Activated CD8-positive, alpha-beta T cell treated with anti-CD3 and anti-CD28 coated beads for 36 hours (primary cell): ENCODE measurements around the gene LITAFD. TPM values are rescaled to one million over a fixed set of nuclear protein-coding genes. Genes with fewer than 3 reads are reported as not detected.

ENCODE experiments used
- ATAC-seq: fragments of 200-7000 bp; cut with Tn5 transposase; one replicate; pipeline ENCODE4 v1.10.0; 2021; ENCODE audit warnings: mild to moderate bottlenecking, moderate library complexity
- CTCF ChIA-PET: fragments of 350-600 bp; sonication (Branson Sonifier 250); formaldehyde crosslinking; loops from one replicate; lab custom pipeline; 2021; ENCODE audit warnings: antibody characterized with exemption; lab: Charles Lee
- POLR2A ChIA-PET: fragments of 350-600 bp; sonication (Branson Sonifier 250); formaldehyde crosslinking; loops from one replicate; lab custom pipeline; 2021; ENCODE audit warnings: antibody characterized with exemption; lab: Charles Lee
- DNase-seq: peaks from one replicate; pipeline ENCODE4 v3.0.0-alpha.2; 2020
- H3K27ac Mint-ChIP-seq: one replicate; pipeline ENCODE4 v1.8.0; 2021; ENCODE audit warnings: mild to moderate bottlenecking, mixed read lengths
- H3K27me3 Mint-ChIP-seq: one replicate; pipeline ENCODE4 v1.8.0; 2021; ENCODE audit warnings: mixed read lengths
- H3K36me3 Mint-ChIP-seq: one replicate; pipeline ENCODE4 v1.8.0; 2021; ENCODE audit warnings: low read depth, mixed read lengths
- H3K4me1 Mint-ChIP-seq: one replicate; pipeline ENCODE4 v1.8.0; 2021; ENCODE audit warnings: low read depth, mixed read lengths
- H3K4me3 Mint-ChIP-seq: one replicate; pipeline ENCODE4 v1.8.0; 2021; ENCODE audit warnings: mild to moderate bottlenecking, moderate library complexity, mixed read lengths
- H3K9me3 Mint-ChIP-seq: one replicate; pipeline ENCODE4 v1.8.0; 2021; ENCODE audit warnings: mixed read lengths
- CTCF ChIP-seq: fragments of 200-600 bp; IDR thresholded peaks from one replicate; pipeline ENCODE4 v1.8.0; 2022; ENCODE audit warnings: antibody characterized with exemption, mild to moderate bottlenecking
- intact Hi-C: fragments of 100-400 bp; cut with micrococcal nuclease; formaldehyde crosslinking; loops from one replicate; pipeline ENCODE4 v1.10.0; 2022
- total RNA-seq, 2 experiments: library from RNA; stranded (reverse); gene quantifications; one replicate each; pipeline ENCODE4 v1.2.3, GENCODE V29; 2021

Gene LITAFD
- total RNA-seq, 2 experiments from 2014 or later: not detected

DNA sequence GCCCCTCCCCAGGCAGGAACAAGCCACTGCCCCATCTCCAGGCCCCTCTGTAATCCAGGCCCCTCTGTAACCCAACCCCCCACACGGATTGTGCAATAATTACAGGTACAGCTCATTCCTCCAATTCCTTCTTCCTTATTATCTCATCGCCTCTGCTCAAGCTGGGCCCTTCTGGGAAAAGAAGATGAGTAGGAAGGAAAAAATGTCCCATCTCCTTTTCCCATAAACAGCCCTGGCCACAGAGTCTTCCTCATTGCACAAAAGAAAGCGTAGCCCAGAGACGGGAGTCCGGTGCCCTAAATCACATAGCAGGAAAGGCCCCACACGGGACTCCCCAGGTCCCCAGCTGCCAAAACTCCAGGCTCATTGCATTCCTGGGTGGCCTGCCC is 3.6 kb upstream of the LITAFD start:
- ChIA-PET POLR2A (interaction anchor here (0.8 kb wide), 1 partner anchor 82 kb away, joined by 4 read pairs; no protein-coding TSS in a partner anchor), CTCF (interaction anchor here (1.4 to 4.6 kb wide), 8 partner anchors 9 to 312 kb away, joined by 4 to 54 read pairs (median 20); partner anchors contain the start of gene CARHSP1)
- ATAC-seq (no peak), DNase-seq (no peak)
- Mint-ChIP-seq H3K4me3 (no peak overlapping the region), H3K36me3 (no peaks in the 10 kb centered on the region), H3K9me3 (no peaks in the 10 kb centered on the region), H3K27me3 (no peaks in the 10 kb centered on the region), H3K27ac (no peak overlapping the region), H3K4me1 (peaks cover 16% of the 10 kb centered on the region)
- TF ChIP-seq CTCF: no peak
- intact Hi-C loops: no loop called here

DNA sequence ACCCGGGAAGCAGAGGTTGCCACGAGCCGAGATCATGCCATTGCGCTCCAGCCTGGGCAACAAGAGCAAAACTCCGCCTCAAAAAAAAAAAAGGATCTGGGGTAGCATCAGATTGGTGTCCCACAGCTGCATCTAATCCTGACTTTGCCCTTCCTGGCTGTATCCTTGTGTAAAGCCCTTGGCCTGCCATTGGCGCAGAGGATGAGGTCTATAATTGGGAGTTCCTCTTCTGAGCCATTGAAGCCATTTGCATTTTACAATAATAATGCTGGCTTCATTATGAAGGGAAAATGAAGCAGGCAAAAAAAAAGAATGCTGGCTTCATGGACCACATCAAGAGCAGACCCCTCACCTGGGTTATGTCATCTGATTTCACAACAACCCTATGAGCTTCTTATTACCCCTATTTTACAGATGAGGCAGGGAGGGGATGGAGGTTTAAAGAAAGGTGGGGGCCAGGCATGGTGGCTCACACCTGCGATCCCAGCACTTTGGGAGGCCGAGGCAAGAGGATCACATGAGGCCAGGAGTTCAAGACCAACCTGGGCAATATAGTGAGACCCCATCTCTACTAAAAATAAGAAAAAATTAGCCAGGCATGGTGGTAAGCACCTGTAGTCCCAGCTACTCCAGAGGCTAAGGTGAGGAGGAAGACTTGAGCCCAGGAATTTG is 1.2 kb upstream of the LITAFD start:
- POLR2A ChIA-PET: interaction anchor here (1.0 to 2.0 kb wide), 3 partner anchors 13 to 21 kb away, joined by 3 to 12 read pairs (median 5); partner anchors contain the start of gene CARHSP1
- no peak for ATAC-seq
- intact Hi-C loops: loop anchor here (5.0 kb wide), 2 partner anchors 224 to 314 kb away; no protein-coding TSS in a partner anchor

GRCh38 chr16:8882725-8883377 is 700 bp downstream of the LITAFD start:
- H3K4me1 Mint-ChIP-seq: peaks cover 20% of the 10 kb centered on the region
- CTCF ChIA-PET: interaction anchor here (1.0 to 2.8 kb wide), 4 partner anchors 8 to 315 kb away, joined by 3 to 25 read pairs (median 4); partner anchors contain the start of gene CARHSP1
- H3K27me3 Mint-ChIP-seq: no peaks in the 10 kb centered on the region
- H3K4me3 Mint-ChIP-seq: no peak overlapping the region
- H3K27ac Mint-ChIP-seq: no peak overlapping the region
- POLR2A ChIA-PET: interaction anchor here (0.6 to 1.1 kb wide), 2 partner anchors 11 to 36 kb away, joined by 3 read pairs; no protein-coding TSS in a partner anchor
- peaks cover 4% of the 10 kb centered on the region for H3K36me3 Mint-ChIP-seq
- intact Hi-C loops: loop anchor here (5.0 kb wide), 2 partner anchors 226 to 316 kb away; no protein-coding TSS in a partner anchor
- DNase-seq (no peak), ATAC-seq (no peak)
- no peak for TF ChIP-seq CTCF
- H3K9me3 Mint-ChIP-seq: no peaks in the 10 kb centered on the region

More for the DNA sequence above, 1.2 kb upstream of the LITAFD start:
- no peaks in the 10 kb centered on the region for H3K36me3 Mint-ChIP-seq
- H3K27ac Mint-ChIP-seq: no peak overlapping the region
- H3K27me3 Mint-ChIP-seq: no peaks in the 10 kb centered on the region
- no peak overlapping the region for H3K4me3 Mint-ChIP-seq
- TF ChIP-seq CTCF: no peak
- peaks cover 15% of the 10 kb centered on the region for H3K4me1 Mint-ChIP-seq
- DNase-seq: no peak
- no peaks in the 10 kb centered on the region for H3K9me3 Mint-ChIP-seq
- CTCF ChIA-PET: interaction anchor here (0.6 to 4.6 kb wide), 35 partner anchors 10 to 313 kb away, joined by 3 to 54 read pairs (median 5); partner anchors contain the start of genes CARHSP1 and HAPSTR1

DNA sequence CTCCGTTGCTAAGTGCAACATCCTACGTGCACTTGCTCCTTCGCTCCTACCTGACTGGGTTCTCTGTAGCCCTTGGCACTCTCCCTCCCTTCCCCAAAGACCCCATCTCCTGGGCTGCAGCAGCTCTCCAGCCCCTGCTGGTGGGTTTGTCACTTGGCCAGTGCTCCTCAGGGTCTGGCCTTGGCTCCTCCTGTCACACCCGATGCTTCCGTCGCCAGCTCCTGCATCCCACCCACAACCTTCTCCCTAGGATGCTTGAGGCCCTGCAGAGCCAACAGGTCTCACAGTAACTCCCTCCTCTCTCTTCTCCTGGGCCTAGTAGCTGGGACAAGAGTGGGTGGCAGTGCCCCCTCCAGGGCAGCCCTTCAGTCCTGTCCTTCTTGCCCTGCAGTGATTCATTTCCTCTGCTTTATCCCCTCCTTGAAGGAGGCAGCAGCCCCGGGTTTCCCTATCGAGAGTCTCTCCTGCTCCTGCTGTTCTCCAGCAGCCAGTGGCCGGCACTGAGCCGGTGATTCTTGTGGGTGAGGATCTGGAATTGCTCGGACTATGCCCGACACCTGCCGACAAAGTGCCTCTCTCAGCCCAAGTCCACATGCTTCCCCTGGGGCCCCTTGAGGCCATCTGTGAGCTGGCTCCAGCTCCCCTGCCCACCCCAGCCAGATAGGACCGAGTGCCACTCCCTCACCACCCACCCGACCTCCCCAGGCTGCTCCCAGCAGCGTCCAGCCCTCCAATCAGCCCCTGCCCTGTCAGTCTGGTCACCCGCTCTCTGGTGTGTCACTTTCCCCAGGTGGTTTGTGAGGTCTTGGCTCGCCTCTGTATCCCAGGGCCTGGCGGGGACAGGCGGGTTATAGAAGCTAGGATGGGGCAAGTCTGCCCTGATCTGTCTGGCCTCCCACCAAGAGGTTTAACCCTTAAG is 3.8 kb downstream of the LITAFD start:
- Mint-ChIP-seq H3K27ac (no peak overlapping the region), H3K27me3 (no peaks in the 10 kb centered on the region), H3K4me1 (peaks cover 12% of the 10 kb centered on the region), H3K4me3 (no peak overlapping the region), H3K36me3 (peaks cover 9% of the 10 kb centered on the region), H3K9me3 (no peaks in the 10 kb centered on the region)
- intact Hi-C loops: no loop called here
- no peak for TF ChIP-seq CTCF
- POLR2A ChIA-PET: interaction anchor here (1.4 kb wide), 1 partner anchor 12 kb away, joined by 3 read pairs; no protein-coding TSS in a partner anchor
- CTCF ChIA-PET: interaction anchor here (0.9 to 1.4 kb wide), 4 partner anchors 12 to 319 kb away, joined by 3 to 4 read pairs (median 3); no protein-coding TSS in a partner anchor
- no peak for DNase-seq
- ATAC-seq: peak; percentile 25
